Measurements from ENCODE around the gene TAPBPL. TPM values are rescaled to one million over a fixed set of nuclear protein-coding genes. Genes with fewer than 3 reads are reported as not detected.
A peak's percentile ranks its signal among the peaks of the same experiment; 100 is the strongest.

The TAPBPL gene
- total and polyA plus RNA-seq, 2 of the 13 experiments (the other 11 are each of a cell fraction or from before 2014, with no cell fraction given): 10.0 to 14.5 TPM

DNA sequence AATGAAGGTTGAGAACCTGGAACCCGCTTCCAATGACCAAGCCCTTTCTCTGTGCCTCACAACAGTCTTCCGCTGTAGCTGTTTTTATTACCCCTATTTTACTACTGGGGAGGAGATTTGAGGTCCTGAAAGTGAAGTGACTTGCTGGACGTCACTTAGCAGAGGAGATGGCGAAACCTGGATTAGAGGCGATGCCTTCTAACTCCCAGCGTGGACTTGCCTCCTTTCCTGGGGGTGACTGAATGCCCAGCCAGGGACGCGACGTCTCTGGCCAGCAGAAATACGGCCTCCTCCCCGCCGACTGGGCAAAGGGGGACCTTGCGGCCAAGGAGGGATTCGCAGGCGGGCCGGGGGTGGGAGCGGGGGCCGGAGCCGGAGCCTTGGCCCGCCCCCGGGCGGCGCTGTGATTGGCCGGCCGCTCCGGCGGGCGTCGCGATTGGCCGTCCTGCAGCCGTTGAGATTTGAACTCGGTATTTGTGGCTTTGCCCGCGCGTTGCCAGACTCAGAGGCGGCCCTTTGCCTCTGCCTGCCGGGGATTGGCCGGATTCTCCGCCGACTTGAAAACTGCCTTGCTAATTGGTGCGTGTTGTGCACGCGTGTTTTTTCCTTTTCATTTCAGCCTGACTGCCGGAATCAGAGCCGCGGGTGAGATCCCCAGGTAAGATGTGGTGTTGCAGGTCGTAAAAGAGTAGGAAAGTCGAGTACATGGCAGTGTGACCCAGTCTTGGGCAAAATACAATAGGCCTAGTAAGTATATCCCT, 41.8 kb downstream of the TAPBPL start, which contains the start of gene NCAPD2 (continued):
- TF ChIP-seq, protein P1, sequence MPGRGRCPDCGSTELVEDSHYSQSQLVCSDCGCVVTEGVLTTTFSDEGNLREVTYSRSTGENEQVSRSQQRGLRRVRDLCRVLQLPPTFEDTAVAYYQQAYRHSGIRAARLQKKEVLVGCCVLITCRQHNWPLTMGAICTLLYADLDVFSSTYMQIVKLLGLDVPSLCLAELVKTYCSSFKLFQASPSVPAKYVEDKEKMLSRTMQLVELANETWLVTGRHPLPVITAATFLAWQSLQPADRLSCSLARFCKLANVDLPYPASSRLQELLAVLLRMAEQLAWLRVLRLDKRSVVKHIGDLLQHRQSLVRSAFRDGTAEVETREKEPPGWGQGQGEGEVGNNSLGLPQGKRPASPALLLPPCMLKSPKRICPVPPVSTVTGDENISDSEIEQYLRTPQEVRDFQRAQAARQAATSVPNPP (CRISPR knock-in tag; IDR thresholded peaks at IDR 0.05): peak; percentile 69; the same call in 1 of the 2 replicates
- TF ChIP-seq HNRNPUL1 (IDR thresholded peaks at IDR 0.05; ENCODE audit: low read depth, low read length) (no peak), PCBP1 (IDR thresholded peaks at IDR 0.05; ENCODE audit: borderline replicate concordance, low read depth, low read length) (no peak), ZSCAN20 (CRISPR knock-in tag; IDR thresholded peaks at IDR 0.05; ENCODE audit: borderline replicate concordance) (peak; percentile 73; the same call in 1 of the 2 replicates), NCOR1 (IDR thresholded peaks at IDR 0.05; ENCODE audit: borderline replicate concordance, low read length) (peak; percentile 43; the same call in 1 of the 2 replicates), ZNF383 (CRISPR knock-in tag; IDR thresholded peaks at IDR 0.05; ENCODE audit: borderline replicate concordance) (no peak), NKX3-1 (CRISPR knock-in tag; IDR thresholded peaks at IDR 0.05) (no peak), SP140L (CRISPR knock-in tag; IDR thresholded peaks at IDR 0.05; ENCODE audit: borderline replicate concordance) (no peak), ZFAT (CRISPR knock-in tag; conservative IDR thresholded peaks at IDR 0.05) (no peak), ZSCAN21 (CRISPR knock-in tag; IDR thresholded peaks at IDR 0.05; ENCODE audit: borderline replicate concordance) (no peak), PHF8 (CRISPR knock-in tag; IDR thresholded peaks at IDR 0.05) (peak; percentile 12; the same call in 1 of the 2 replicates), ATM (IDR thresholded peaks at IDR 0.05; ENCODE audit: borderline replicate concordance) (no peak), STAT5B (CRISPR knock-in tag; IDR thresholded peaks at IDR 0.05) (no peak), MXI1 (IDR thresholded peaks at IDR 0.05; ENCODE audit: borderline replicate concordance, low read depth, low read length) (peak; percentile 81; the same call in 2 of the 3 replicates)
- TF ChIP-seq, protein P2, sequence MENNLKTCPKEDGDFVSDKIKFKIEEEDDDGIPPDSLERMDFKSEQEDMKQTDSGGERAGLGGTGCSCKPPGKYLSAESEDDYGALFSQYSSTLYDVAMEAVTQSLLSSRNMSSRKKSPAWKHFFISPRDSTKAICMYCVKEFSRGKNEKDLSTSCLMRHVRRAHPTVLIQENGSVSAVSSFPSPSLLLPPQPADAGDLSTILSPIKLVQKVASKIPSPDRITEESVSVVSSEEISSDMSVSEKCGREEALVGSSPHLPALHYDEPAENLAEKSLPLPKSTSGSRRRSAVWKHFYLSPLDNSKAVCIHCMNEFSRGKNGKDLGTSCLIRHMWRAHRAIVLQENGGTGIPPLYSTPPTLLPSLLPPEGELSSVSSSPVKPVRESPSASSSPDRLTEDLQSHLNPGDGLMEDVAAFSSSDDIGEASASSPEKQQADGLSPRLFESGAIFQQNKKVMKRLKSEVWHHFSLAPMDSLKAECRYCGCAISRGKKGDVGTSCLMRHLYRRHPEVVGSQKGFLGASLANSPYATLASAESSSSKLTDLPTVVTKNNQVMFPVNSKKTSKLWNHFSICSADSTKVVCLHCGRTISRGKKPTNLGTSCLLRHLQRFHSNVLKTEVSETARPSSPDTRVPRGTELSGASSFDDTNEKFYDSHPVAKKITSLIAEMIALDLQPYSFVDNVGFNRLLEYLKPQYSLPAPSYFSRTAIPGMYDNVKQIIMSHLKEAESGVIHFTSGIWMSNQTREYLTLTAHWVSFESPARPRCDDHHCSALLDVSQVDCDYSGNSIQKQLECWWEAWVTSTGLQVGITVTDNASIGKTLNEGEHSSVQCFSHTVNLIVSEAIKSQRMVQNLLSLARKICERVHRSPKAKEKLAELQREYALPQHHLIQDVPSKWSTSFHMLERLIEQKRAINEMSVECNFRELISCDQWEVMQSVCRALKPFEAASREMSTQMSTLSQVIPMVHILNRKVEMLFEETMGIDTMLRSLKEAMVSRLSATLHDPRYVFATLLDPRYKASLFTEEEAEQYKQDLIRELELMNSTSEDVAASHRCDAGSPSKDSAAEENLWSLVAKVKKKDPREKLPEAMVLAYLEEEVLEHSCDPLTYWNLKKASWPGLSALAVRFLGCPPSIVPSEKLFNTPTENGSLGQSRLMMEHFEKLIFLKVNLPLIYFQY (CRISPR knock-in tag; IDR thresholded peaks at IDR 0.05; ENCODE audit: borderline replicate concordance): no peak
- TF ChIP-seq, protein P3, sequence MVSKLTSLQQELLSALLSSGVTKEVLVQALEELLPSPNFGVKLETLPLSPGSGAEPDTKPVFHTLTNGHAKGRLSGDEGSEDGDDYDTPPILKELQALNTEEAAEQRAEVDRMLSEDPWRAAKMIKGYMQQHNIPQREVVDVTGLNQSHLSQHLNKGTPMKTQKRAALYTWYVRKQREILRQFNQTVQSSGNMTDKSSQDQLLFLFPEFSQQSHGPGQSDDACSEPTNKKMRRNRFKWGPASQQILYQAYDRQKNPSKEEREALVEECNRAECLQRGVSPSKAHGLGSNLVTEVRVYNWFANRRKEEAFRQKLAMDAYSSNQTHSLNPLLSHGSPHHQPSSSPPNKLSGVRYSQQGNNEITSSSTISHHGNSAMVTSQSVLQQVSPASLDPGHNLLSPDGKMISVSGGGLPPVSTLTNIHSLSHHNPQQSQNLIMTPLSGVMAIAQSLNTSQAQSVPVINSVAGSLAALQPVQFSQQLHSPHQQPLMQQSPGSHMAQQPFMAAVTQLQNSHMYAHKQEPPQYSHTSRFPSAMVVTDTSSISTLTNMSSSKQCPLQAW (CRISPR knock-in tag; IDR thresholded peaks at IDR 0.05): 0 out of 2 replicates have a peak, but pooled peaks have one; percentile 19
- TF ChIP-seq, protein P4, sequence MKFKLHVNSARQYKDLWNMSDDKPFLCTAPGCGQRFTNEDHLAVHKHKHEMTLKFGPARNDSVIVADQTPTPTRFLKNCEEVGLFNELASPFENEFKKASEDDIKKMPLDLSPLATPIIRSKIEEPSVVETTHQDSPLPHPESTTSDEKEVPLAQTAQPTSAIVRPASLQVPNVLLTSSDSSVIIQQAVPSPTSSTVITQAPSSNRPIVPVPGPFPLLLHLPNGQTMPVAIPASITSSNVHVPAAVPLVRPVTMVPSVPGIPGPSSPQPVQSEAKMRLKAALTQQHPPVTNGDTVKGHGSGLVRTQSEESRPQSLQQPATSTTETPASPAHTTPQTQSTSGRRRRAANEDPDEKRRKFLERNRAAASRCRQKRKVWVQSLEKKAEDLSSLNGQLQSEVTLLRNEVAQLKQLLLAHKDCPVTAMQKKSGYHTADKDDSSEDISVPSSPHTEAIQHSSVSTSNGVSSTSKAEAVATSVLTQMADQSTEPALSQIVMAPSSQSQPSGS (CRISPR knock-in tag; IDR thresholded peaks at IDR 0.05): no peak

Measured in HepG2 (cell line).